Lower leg skin (tissue), 3 donors: Measurements from ENCODE around the gene TBC1D26.
"Not testable (repeated sequence)": the region's sequence is repeated elsewhere in the genome, so short reads cannot be mapped to it uniquely, and the experiment has no call there.

Source experiments
- CTCF ChIP-seq, 3 donors: fragments of 450-650 bp; IDR thresholded peaks; one replicate each; pipeline ENCODE4 v1.5.1; 2016; ENCODE audit warnings: antibody characterized with exemption in 3 of 3, mild to moderate bottlenecking in 3 of 3, moderate library complexity in 2 of 3
- POLR2A ChIP-seq, 2 donors: fragments of 450-650 bp; IDR thresholded peaks; one replicate each; pipeline ENCODE4 v1.6.1; 2016 to 2017; ENCODE audit warnings: antibody characterized with exemption in 2 of 2, mild to moderate bottlenecking in 1 of 2, moderate library complexity in 1 of 2

- not testable (repeated sequence) for TF ChIP-seq CTCF, POLR2A (IDR thresholded peaks at IDR 0.05)
Observed at GRCh38 chr17:15683135-15683534, 48.9 kb upstream of the TBC1D26 start.
